Measurements from ENCODE around the gene LAMC1. TPM values are rescaled to one million over a fixed set of nuclear protein-coding genes. Genes with fewer than 3 reads are reported as not detected.

Gene LAMC1
- total RNA-seq, 4 donors from 2014 or later, result 423 to 675 (median 560) TPM

DNA sequence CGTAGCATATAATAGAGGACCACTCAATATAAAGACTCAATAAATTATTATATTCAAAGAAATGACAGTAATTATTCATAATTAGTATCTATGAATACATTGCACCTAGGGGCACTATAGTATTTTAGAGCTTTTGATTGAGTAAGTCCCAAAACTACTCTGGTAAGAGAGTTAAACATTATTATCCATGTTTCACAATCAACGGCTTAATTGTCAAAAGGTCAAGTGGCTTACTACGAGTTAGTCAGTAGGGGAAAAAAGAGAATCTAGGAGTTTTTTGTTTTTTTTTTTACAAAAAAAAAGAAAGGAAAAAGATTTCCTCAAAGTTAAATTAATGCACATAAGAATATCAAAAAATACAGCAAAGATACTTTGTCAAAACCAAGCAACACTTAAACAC, 20.4 kb upstream of the LAMC1 start:
- TF ChIP-seq CTCF (IDR thresholded peaks at IDR 0.05; ENCODE audit: low read depth), result no peak

- TF ChIP-seq CTCF (IDR thresholded peaks at IDR 0.05; ENCODE audit: low read depth), result no peak
Measured at GRCh38 chr1:183003203-183003602, 20.0 kb upstream of the LAMC1 start.

GRCh38 chr1:183004141-183004540, 19.1 kb upstream of the LAMC1 start:
- no peak for TF ChIP-seq CTCF (IDR thresholded peaks at IDR 0.05; ENCODE audit: low read depth)

- TF ChIP-seq CTCF (IDR thresholded peaks at IDR 0.05; ENCODE audit: low read depth), result no peak
Measured at GRCh38 chr1:183011859-183012258, 11.4 kb upstream of the LAMC1 start.

DNA sequence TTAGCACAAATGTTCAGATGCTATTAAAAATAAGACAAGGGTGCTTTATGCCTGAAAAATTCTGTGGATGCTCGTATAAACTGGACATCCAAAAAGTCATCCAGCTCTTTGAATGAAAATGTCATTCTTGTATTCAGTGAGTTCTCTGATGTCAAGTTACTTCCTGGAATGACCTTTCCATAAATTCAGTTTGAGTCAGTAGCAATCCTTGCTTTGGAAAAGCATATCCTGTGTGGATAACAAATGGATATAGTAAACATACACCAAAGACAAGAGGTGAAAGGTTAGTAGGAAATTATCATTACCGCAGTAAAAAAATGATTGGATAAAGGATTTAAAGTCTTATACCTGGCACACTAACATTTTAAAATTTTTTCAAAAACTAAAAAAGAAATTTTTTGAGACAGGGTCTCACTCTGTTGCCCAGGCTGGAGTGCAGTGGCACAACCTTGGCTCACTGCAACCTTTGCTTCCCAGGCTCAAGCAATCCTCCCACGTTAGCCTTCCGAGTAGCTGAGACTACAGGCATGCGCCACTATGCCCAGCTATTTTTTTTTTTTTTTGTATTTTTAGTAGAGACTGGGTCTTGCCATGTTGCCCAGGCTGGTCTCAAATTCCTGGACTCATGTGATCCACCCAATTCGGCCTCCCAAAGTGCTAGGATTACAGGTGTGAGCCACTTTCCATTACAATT, 10.8 kb upstream of the LAMC1 start:
- no peak for TF ChIP-seq CTCF (IDR thresholded peaks at IDR 0.05; ENCODE audit: low read depth)

DNA sequence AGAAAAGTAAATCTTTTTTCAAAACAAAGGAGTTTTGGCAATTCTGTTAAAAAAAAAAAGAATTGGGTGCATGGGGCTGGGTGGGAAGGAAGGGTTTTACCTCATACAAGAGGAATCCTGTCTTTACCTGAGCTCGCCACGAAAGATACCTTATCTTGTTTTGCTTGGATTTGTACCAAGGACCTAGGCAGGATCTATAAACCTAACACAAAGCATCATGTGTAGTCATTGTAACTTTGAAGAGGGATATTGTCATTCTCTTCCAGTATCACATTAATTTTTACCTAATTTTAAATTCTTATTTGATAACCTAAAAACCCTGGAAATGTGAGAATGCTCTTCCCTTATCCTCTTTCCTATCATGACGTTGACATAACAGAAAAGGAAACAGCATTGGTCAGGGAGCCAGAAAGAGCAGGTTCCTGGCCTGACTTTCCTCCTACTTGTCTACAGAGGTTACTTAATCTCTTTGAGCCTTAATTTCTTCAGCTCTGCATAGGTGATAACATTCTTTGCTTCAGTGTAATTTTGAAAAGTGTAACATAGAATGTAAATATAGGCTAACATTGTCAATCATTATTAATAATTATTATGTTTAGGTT, 4.0 kb upstream of the LAMC1 start:
- TF ChIP-seq CTCF (IDR thresholded peaks at IDR 0.05; ENCODE audit: low read depth), result no peak

DNA sequence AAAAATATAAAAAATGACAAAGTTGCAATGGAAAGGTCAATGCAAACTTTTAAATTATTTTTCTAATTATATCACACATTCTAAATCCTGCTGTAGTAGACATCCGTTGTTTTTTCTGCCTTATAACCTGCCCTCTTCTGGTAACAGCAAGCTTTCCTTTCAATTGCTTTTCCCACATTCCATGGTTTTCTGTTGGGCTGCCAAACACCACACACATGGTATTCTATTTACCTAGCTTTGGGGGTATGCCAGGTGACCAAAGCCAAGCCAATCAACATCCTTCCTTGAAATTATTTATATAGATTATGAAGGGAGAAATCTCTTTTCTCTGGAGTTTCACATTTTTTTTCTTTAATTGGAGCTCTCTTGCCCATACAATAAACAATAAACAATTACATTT, 3.4 kb upstream of the LAMC1 start:
- no peak for TF ChIP-seq CTCF (IDR thresholded peaks at IDR 0.05; ENCODE audit: low read depth)

All from subcutaneous adipose tissue (tissue), 4 donors.